B cell (primary cell): ENCODE results near the gene ARMC12.

Source experiments
- CTCF ChIP-seq: fragments of 200-600 bp; IDR thresholded peaks from one replicate; pipeline ENCODE4 v1.8.0; 2022; ENCODE audit warnings: antibody characterized with exemption, mild to moderate bottlenecking
- EZH2 ChIP-seq: IDR thresholded peaks from 2 replicates; pipeline ENCODE4 v1.6.1; 2012; ENCODE audit warnings: borderline replicate concordance, low read depth, mild to moderate bottlenecking, moderate library complexity, low read length; ENCODE audit not compliant: insufficient read depth, poor library complexity, severe bottlenecking

DNA sequence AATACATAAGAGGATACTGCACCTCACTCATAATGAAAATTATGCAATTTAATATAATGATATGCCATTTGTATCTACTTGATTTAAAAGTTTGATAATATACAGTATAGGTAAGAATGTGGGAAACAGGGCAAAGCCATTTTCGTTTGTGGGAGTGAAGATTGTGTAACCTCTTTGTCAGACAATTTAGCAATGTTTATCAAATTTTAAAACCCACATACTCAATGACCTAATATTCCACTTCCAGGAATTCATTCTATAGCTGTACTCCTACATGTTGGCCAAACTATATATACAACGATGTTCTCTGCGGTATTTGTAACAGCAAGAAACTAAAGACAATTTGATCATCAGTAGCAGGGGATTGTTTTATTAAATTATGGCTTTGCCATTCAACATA lies 30.4 kb upstream of the ARMC12 start:
- TF ChIP-seq CTCF (no peak), EZH2 (no peak)
